Stimulated activated CD8-positive, alpha-beta memory T cell treated with anti-CD3 and anti-CD28 coated beads, Interleukin-12 subunit alpha, Interleukin-12 subunit beta, amount 100 ng/mL, for 24 hours (primary cell): ENCODE data around the gene ZNF526.
"Not testable (repeated sequence)": the region's sequence is repeated elsewhere in the genome, so short reads cannot be mapped to it uniquely, and the experiment has no call there.

Experiments
- DNase-seq: peaks from one replicate; pipeline ENCODE4 v3.0.0-alpha.2; 2020; ENCODE audit errors: extremely low read depth

Gene ZNF526

DNA sequence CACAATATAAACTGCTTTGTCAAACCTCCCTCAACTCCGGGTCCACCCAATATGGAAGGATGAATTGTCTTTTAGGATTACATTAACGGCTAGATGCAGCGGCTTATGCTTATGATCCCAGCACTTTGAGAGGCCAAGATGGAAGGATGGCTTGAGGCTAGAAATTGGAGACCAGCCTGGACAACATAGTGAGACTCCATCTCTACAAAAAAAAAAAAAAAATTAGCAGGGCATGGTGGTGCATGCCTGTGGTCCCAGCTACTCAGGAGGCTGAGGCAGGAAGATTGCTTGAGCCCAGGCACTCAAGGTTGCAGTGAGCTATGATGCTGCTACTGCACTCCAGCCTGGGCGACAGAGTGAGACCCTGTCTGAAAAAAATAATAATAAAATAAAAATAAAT, 46.0 kb downstream of the ZNF526 start:
- not testable (repeated sequence) for DNase-seq

DNA sequence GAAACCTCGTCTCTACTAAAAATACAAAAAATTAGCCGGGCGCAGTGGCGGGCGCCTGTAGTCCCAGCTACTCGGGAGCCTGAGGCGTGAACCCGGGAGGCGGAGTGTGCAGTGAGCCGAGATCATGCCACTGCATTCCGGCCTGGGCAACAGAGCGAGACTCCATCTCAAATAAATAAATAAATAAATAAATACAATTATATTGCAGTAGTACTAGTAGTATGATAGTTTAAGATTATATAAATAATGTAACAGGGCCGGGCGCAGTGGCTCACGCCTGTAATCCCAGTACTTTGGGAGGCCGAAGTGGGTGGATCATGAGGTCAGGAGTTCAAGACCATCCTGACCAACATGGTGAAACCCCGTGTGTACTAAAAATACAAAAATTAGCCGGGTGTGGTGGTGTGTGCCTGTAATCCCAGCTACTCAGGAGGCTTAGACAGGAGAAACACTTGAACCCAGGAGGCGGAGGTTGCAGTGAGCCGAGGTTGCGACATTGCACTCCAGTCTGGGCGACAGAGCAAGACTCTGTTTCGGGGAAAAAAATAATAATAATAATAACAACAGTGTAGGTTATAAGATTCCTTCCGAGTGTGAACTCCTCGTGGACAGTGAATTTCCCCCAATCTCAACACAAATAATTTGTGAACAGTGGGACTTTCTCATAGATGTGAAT, 47.0 kb downstream of the ZNF526 start:
- not testable (repeated sequence) for DNase-seq

GRCh38 chr19:42267644-42268141, 47.6 kb downstream of the ZNF526 start:
- no peak for DNase-seq

DNA sequence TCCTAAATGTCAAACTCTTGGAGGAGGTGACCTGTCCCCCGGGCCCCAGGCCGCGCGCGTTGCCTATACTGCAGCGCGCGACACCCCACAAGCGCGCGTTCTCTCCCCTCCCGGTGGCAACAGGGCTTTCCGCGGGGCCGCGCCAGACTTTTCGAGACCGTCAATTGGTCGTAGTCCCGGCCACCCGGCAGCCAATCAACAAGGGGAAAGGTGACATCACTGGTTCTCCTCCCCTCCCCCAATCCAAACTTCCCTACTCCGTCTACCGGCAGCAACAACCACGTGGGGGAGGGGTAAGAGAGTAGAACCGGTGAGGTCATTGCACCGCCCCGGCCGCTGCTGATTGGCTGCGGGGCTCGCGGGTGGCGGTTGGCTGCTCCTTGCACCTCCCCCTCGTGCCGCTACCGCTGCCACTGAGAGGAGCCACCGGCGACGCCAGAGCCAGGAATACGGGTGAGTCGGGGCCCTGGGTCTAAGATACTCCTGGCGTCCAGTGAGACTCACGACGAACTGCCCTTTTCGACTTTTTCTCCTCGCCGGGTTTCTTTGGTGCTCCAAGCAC, 48.1 kb downstream of the ZNF526 start:
- DNase-seq = peak; percentile 96

GRCh38 chr19:42268704-42269477, 48.8 kb downstream of the ZNF526 start, which contains the start of gene CIC:
CIC (plus strand) TSS chr19:42269252; CDS start chr19:42271784, 2,532 bp downstream.
- DNase-seq = peak; percentile 98

DNA sequence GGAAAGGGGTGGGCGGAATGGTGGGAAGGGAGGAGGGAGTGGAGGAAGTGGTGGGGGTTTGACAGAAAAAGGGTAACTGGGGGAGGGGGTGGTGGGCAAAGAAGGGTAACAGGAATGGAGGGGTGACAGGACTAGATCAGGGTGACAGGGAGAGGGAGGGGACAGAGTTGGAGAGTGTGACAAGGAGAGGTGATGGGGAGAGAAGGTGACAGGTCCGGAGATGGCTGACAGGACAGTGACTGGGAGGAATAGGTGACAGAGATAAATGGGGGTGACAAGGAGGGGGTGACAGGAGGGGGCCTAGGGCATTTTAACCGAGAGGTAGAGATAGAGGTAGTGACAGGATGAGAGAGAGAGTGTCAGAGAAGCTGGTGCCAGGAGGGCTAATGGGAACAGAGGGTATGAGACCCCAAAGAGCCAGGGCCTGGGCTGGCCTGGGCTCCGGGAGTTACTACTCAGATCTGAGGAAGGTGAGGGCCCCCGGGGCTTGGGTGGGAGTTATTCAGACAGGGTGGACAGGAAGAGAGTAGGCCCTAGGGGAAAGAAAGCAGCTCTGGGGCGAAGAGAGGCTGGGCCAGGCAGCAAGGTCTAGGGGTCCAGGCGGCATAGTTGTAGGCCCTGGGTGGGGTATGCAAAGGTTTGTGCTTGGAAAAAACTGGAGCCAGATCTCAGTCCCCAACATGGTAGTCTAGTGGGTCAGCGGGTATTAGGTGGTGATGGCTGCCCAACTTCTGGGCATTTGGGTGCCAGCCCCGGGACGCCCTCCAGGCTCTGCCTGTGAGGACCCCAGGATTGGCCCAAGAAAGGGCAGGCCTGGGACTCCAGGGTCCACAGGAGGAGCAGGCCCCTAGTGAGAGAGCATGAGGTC, 49.6 kb downstream of the ZNF526 start:
- DNase-seq = no peak

DNA sequence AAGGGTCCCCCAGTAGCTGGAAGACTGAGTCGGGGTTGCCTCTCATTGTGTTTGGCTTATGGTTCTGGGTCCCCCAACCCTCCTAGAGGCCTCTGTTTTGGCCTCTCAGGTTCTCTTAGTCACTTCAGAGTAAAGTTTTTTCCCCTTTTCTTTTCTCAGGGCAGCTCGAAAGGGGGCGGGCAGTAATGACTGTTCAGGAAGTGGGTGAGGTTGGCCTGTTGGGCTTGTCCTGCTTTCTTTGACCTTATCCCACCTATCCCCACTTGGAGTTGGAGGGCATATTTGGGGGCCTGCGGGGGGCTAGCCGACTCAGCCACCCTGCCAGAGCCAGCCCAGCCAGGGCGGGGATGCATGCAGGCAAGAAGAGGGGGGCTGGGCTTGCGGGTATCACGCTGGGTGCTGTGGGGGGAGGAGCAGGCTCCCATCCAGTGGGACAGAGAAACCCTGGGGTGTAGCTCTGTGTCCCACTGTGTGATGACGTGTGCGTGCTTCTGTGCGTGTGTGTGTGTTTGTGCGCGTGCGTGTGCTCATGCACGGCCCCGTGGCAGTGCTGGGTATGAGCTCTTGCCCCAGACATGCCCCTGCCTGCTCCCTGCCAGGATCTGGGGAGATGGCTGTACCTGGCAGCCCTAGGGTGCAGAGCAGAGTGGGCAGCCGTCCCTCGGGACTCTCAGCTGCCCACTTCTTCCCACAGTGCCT, 50.4 kb downstream of the ZNF526 start:
- no peak for DNase-seq

DNA sequence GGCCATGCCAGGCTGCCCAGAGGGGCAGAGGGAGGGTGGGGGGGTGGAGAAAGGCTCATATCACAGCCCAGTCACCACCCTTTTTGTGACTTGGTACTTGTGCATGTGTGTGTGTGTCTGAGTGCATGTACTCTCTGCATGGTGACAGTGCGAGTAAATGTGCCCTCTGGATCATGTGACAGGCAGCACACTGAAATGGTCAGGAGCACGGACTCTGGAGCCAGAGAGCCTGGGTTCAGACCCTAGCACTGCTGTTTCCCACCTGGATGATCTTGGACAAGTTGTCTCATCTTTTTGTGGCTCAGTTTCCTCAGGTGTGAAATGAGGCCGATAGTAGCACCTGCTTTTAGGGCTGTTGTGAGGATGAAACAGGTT, 50.9 kb downstream of the ZNF526 start:
- no peak for DNase-seq

DNA sequence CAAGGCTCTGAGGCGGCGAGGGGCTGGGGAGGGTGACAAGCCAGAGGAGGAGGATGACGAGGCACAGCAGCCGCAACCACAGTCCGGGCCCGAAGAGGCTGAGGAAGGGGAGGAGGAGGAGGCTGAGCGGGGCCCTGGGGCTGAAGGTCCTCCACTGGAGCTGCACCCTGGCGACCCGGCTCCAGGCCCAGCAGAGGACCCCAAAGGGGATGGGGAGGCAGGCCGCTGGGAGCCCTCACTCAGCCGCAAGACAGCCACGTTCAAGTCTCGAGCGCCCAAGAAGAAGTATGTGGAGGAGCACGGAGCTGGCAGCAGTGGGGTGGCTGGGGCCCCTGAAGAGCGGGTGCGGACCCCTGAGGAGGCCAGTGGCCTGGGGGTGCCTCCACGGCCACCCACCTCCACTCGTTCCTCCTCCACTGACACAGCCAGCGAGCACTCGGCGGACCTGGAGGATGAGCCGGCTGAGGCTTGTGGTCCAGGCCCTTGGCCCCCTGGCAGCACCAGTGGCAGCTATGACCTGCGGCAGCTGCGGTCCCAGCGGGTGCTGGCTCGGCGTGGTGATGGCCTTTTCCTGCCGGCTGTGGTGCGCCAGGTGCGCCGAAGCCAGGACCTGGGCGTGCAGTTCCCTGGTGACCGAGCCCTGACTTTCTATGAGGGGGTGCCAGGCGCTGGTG, 51.9 kb downstream of the ZNF526 start:
- no peak for DNase-seq

DNA sequence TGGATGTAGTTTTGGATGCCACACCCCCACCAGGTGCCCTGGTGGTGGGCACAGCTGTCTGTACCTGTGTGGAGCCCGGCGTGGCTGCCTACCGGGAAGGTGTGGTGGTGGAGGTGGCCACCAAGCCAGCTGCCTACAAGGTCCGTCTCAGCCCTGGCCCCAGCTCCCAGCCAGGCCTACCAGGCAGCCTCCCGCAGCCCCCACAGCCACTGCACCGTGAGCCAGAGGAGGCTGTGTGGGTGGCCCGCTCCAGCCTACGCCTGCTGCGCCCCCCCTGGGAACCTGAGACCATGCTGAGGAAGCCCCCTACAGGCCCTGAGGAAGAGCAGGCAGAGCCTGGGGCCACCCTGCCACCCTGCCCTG, 52.4 kb downstream of the ZNF526 start:
- DNase-seq = no peak

DNA sequence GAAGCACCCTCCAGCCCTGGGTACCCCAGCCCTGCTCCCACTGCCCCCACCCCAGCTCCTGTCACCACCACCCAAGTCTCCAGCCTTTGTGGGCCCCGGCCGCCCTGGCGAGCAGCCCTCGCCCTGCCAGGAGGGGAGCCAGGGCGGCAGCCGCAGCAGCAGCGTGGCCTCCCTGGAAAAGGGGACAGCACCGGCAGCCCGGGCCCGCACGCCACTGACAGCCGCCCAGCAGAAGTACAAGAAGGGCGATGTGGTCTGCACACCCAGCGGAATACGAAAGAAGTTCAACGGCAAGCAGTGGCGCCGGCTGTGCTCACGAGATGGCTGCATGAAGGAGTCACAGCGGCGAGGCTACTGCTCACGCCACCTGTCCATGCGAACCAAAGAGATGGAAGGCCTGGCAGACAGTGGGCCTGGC, 52.9 kb downstream of the ZNF526 start:
- DNase-seq = no peak

GRCh38 chr19:42273407-42274064, 53.4 kb downstream of the ZNF526 start:
- no peak for DNase-seq

- DNase-seq = no peak
These were observed 54.1 kb downstream of the ZNF526 start for GRCh38 chr19:42274065-42274682.

GRCh38 chr19:42275103-42275502, 55.0 kb downstream of the ZNF526 start:
- no peak for DNase-seq

- DNase-seq = no peak
These were observed 55.4 kb downstream of the ZNF526 start for GRCh38 chr19:42275517-42275916.

DNA sequence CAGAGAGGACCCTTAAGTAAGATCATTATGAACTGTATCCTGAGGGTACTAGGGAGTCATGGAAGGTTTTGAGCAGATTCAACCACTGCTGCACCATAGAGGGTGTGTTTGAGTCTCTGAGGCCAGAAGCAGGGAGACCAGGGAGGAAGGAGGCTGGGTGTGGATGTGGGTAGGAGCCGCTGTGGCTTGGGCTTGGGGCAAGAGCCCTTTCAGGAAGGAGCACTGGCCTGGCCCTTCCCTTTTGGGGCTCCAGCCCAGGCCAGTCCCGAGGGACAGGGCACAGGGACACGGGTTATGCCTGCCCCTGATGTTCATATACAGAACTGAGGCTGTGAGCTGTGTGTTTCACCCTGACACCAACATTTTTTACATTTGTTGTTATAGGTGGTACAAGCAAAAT, 56.2 kb downstream of the ZNF526 start:
- no peak for DNase-seq

DNA sequence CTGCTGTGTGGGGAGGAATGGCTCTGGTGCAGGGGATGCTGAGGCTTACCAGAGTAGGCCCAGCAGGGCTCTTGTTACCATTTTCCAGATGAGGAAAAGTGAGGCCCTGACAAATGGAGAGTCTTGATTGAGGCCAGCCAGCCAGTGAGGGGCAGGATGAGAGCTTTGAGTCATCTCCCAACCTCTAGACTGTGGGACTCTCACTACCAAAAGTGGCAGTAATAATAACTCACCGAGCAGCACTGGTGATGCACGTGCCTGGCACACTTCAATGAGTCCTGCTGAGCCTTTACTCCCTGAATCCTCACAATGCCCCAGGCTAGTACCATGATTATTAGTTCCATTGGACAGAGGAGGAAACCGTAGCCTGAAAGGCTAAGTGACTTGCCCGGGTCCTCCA, 56.7 kb downstream of the ZNF526 start:
- no peak for DNase-seq
